ENCODE measurements around the gene HRH3. TPM values are rescaled to one million over a fixed set of nuclear protein-coding genes. Genes with fewer than 3 reads are reported as not detected.

The HRH3 gene
- total RNA-seq, 4 donors from 2014 or later = not detected

GRCh38 chr20:62219101-62219991 lies 732 bp downstream of the HRH3 start:
- H3K4me3 ChIP-seq = peak overlapping the region; percentile 44
- TF ChIP-seq POLR2AphosphoS5 (IDR thresholded peaks at IDR 0.05) (no peak), CTCF (IDR thresholded peaks at IDR 0.05) (no peak), EP300 (IDR thresholded peaks at IDR 0.05) (no peak), POLR2A (IDR thresholded peaks at IDR 0.05) (no peak)
- no peaks in the 10 kb centered on the region for H3K9me3 ChIP-seq
- peaks cover 25% of the 10 kb centered on the region for H3K4me1 ChIP-seq
- no peaks in the 10 kb centered on the region for H3K36me3 ChIP-seq
- 1% methylated on average over 25 of the region's 84 CpGs for WGBS
- H3K27ac ChIP-seq = no peak overlapping the region
- DNase-seq (ENCODE audit: low spot score in 2 of 2) = no peak
- H3K27me3 ChIP-seq = peaks cover 100% of the 10 kb centered on the region

- Histone ChIP-seq H3K4me1 (peaks cover 25% of the 10 kb centered on the region), H3K27ac (no peak overlapping the region), H3K27me3 (peaks cover 95% of the 10 kb centered on the region), H3K4me3 (no peak overlapping the region), H3K9me3 (no peaks in the 10 kb centered on the region), H3K36me3 (no peaks in the 10 kb centered on the region)
- no peak for DNase-seq (ENCODE audit: low spot score in 2 of 2)
- WGBS = 60% methylated on average over 20 of the region's 38 CpGs
- TF ChIP-seq CTCF (IDR thresholded peaks at IDR 0.05) (no peak), POLR2A (IDR thresholded peaks at IDR 0.05) (no peak), EP300 (IDR thresholded peaks at IDR 0.05) (no peak), POLR2AphosphoS5 (IDR thresholded peaks at IDR 0.05) (no peak)
Observed at GRCh38 chr20:62217913-62218773, 1.9 kb downstream of the HRH3 start.

- no peak overlapping the region for H3K27ac ChIP-seq
- peaks cover 25% of the 10 kb centered on the region for H3K4me1 ChIP-seq
- peaks cover 91% of the 10 kb centered on the region for H3K27me3 ChIP-seq
- no peaks in the 10 kb centered on the region for H3K36me3 ChIP-seq
- WGBS = 62% methylated on average over 15 of the region's 26 CpGs
- H3K9me3 ChIP-seq = no peaks in the 10 kb centered on the region
- DNase-seq (ENCODE audit: low spot score in 2 of 2) = no peak
- no peak for TF ChIP-seq POLR2A (IDR thresholded peaks at IDR 0.05)
- TF ChIP-seq CTCF (IDR thresholded peaks at IDR 0.05) = no peak
- no peak for TF ChIP-seq POLR2AphosphoS5 (IDR thresholded peaks at IDR 0.05)
- TF ChIP-seq EP300 (IDR thresholded peaks at IDR 0.05) = no peak
- H3K4me3 ChIP-seq = no peak overlapping the region
Observed at GRCh38 chr20:62216636-62217566, 3.2 kb downstream of the HRH3 start.

- H3K27ac ChIP-seq = no peak overlapping the region
- H3K4me1 ChIP-seq = peaks cover 21% of the 10 kb centered on the region
- no peaks in the 10 kb centered on the region for H3K9me3 ChIP-seq
- TF ChIP-seq EP300 (IDR thresholded peaks at IDR 0.05) (no peak), CTCF (IDR thresholded peaks at IDR 0.05) (no peak), POLR2AphosphoS5 (IDR thresholded peaks at IDR 0.05) (no peak), POLR2A (IDR thresholded peaks at IDR 0.05) (no peak)
- no peaks in the 10 kb centered on the region for H3K36me3 ChIP-seq
- WGBS = 70% methylated on average over 18 of the region's 40 CpGs
- H3K4me3 ChIP-seq = no peak overlapping the region
- peaks cover 91% of the 10 kb centered on the region for H3K27me3 ChIP-seq
- DNase-seq (ENCODE audit: low spot score in 2 of 2) = no peak
Observed at GRCh38 chr20:62215991-62216635, 4.0 kb downstream of the HRH3 start.

Measured in suprapubic skin (tissue), 4 donors.